ENCODE data around the gene GPM6B. TPM values are rescaled to one million over a fixed set of nuclear protein-coding genes. Genes with fewer than 3 reads are reported as not detected.
A peak's percentile ranks its signal among the peaks of the same experiment; 100 is the strongest.

The GPM6B gene
- total and polyA plus RNA-seq, 4 experiments from 2014 or later, result 0.39 to 1.4 TPM; not detected in 2

DNA sequence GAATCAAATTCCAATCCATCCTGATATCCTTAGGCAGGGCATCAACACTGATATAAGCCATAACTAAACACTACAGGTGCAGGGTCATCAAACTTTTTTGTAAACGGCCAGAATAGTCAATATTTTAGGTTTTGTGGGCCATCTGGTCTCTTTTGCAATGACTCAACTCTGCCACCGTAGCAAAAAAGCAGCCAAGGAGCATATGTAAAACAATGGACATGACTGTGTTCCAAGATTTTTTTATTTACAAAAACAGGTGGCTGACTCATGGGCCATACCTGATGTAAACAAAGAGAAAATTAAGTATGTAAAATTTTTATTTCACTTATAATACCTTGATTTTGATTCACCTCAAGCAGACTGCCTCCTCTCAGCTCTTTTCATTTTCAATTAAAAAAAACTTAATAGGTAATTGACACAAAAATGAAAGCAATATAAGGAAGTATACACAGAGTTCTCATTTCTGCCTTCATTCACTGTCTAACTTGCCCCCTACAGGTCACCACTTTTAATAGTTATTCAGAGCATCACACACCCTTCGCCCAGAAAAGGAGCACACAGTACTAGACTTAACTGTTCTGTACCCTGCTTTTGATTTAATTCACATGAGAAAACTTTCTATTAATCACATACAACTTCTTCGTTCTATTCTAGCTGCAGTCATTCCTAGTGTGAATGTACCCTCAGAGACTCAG, 35.3 kb upstream of the GPM6B start:
- no peaks in the 10 kb centered on the region for H3K36me3 ChIP-seq (ENCODE audit: insufficient read depth, low read length)
- no peak for DNase-seq
- Mint-ChIP-seq H3K9me3 (peaks cover 0 to 4% (median 0%) of the 10 kb centered on the region in 8 donors), H3K27me3 (peaks cover 0 to 11% of the 10 kb centered on the region in 2 donors), H3K4me1 (no peaks in the 10 kb centered on the region), H3K36me3 (no peaks in the 10 kb centered on the region), H3K4me3 (no peak overlapping the region), H3K27ac (no peak overlapping the region)
- H3K9me3 ChIP-seq (ENCODE audit: control insufficient read depth in 1 of 2, low read length in 2 of 2), result no peaks in the 10 kb centered on the region
- CTCF ChIA-PET (ENCODE audit: partially characterized antibody), result no interaction called here
- POLR2A ChIA-PET (ENCODE audit: partially characterized antibody), result no interaction called here
- no peak overlapping the region for H3K4me3 ChIP-seq (ENCODE audit: low read length in 2 of 2)
- H3K27ac ChIP-seq (ENCODE audit: low read depth, low read length), result no peak overlapping the region
- intact Hi-C loops (cut with micrococcal nuclease), result no loop called here
- H3K27me3 ChIP-seq (ENCODE audit: insufficient read depth, low read length), result no peaks in the 10 kb centered on the region
- no peaks in the 10 kb centered on the region for H3K4me1 ChIP-seq (ENCODE audit: insufficient read depth, low read length)

- peaks cover 0 to 4% (median 0%) of the 10 kb centered on the region in 8 donors for H3K9me3 Mint-ChIP-seq
- POLR2A ChIA-PET (ENCODE audit: partially characterized antibody), result no interaction called here
- H3K27ac Mint-ChIP-seq, result peak overlapping the region in 1 of 7 donors; percentile 36
These were observed 29.0 kb upstream of the GPM6B start for GRCh38 chrX:13845721-13846378.

GRCh38 chrX:13843150-13843721, 26.3 kb upstream of the GPM6B start:
- no peak for DNase-seq
- Histone ChIP-seq H3K36me3 (ENCODE audit: insufficient read depth, low read length) (no peaks in the 10 kb centered on the region), H3K27ac (ENCODE audit: low read depth, low read length) (no peak overlapping the region), H3K9me3 (ENCODE audit: control insufficient read depth in 1 of 2, low read length in 2 of 2) (no peaks in the 10 kb centered on the region), H3K4me3 (ENCODE audit: low read length in 2 of 2) (no peak overlapping the region), H3K4me1 (ENCODE audit: insufficient read depth, low read length) (no peaks in the 10 kb centered on the region), H3K27me3 (ENCODE audit: insufficient read depth, low read length) (no peaks in the 10 kb centered on the region)
- Mint-ChIP-seq H3K27ac (no peak overlapping the region), H3K36me3 (no peaks in the 10 kb centered on the region), H3K4me3 (no peak overlapping the region), H3K4me1 (no peaks in the 10 kb centered on the region), H3K27me3 (peaks cover 2 to 3% of the 10 kb centered on the region in 2 donors), H3K9me3 (no peaks in the 10 kb centered on the region)
- POLR2A ChIA-PET (ENCODE audit: partially characterized antibody), result no interaction called here
- intact Hi-C loops (cut with micrococcal nuclease), result no loop called here
- CTCF ChIA-PET (ENCODE audit: partially characterized antibody), result no interaction called here

More at GRCh38 chrX:13845721-13846378, 29.0 kb upstream of the GPM6B start:
- H3K9me3 ChIP-seq (ENCODE audit: control insufficient read depth in 1 of 2, low read length in 2 of 2), result no peaks in the 10 kb centered on the region
- H3K27ac ChIP-seq (ENCODE audit: low read depth, low read length), result no peak overlapping the region
- H3K27me3 ChIP-seq (ENCODE audit: insufficient read depth, low read length), result no peaks in the 10 kb centered on the region
- no peak overlapping the region for H3K4me3 ChIP-seq (ENCODE audit: low read length in 2 of 2)
- Mint-ChIP-seq H3K27me3 (peaks cover 0 to 7% of the 10 kb centered on the region in 2 donors), H3K4me3 (no peak overlapping the region), H3K36me3 (no peaks in the 10 kb centered on the region), H3K4me1 (no peaks in the 10 kb centered on the region)
- intact Hi-C loops (cut with micrococcal nuclease), result no loop called here
- H3K36me3 ChIP-seq (ENCODE audit: insufficient read depth, low read length), result no peaks in the 10 kb centered on the region
- CTCF ChIA-PET (ENCODE audit: partially characterized antibody), result no interaction called here
- no peak for DNase-seq
- H3K4me1 ChIP-seq (ENCODE audit: insufficient read depth, low read length), result no peaks in the 10 kb centered on the region

DNA sequence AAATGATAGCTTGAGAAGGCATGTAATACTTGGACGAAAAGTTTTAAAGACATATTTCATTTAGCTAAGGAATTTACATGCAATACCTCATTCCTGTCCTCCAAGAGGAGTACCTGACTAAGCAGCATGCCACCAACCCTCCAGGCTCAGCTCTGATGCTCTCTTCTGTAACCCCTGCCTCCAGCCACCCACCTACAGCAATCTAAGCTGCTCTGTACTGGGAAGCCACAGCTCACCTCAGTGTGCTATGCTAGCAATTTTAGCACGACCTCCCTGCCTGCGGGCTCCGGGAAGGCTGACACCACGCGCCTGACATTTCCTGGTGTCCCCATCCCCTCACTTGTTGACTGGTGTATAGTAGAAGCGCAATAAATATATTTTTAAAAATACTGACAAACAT, 23.2 kb upstream of the GPM6B start:
- Mint-ChIP-seq H3K4me3 (no peak overlapping the region), H3K27ac (no peak overlapping the region), H3K36me3 (no peaks in the 10 kb centered on the region), H3K27me3 (peaks cover 0 to 3% of the 10 kb centered on the region in 2 donors), H3K4me1 (no peaks in the 10 kb centered on the region), H3K9me3 (no peaks in the 10 kb centered on the region)
- intact Hi-C loops (cut with micrococcal nuclease), result no loop called here
- H3K27me3 ChIP-seq (ENCODE audit: insufficient read depth, low read length), result no peaks in the 10 kb centered on the region
- ChIA-PET CTCF (ENCODE audit: partially characterized antibody) (no interaction called here), POLR2A (ENCODE audit: partially characterized antibody) (no interaction called here)
- H3K4me1 ChIP-seq (ENCODE audit: insufficient read depth, low read length), result no peaks in the 10 kb centered on the region
- no peaks in the 10 kb centered on the region for H3K36me3 ChIP-seq (ENCODE audit: insufficient read depth, low read length)
- H3K4me3 ChIP-seq (ENCODE audit: low read length in 2 of 2), result no peak overlapping the region
- no peak for DNase-seq
- no peak overlapping the region for H3K27ac ChIP-seq (ENCODE audit: low read depth, low read length)
- no peaks in the 10 kb centered on the region for H3K9me3 ChIP-seq (ENCODE audit: control insufficient read depth in 1 of 2, low read length in 2 of 2)

GRCh38 chrX:13837290-13837745, 20.4 kb upstream of the GPM6B start:
- H3K27me3 Mint-ChIP-seq, result peaks cover 0 to 3% of the 10 kb centered on the region in 2 donors
- Histone ChIP-seq H3K36me3 (ENCODE audit: insufficient read depth, low read length) (no peaks in the 10 kb centered on the region), H3K4me1 (ENCODE audit: insufficient read depth, low read length) (no peaks in the 10 kb centered on the region), H3K27me3 (ENCODE audit: insufficient read depth, low read length) (no peaks in the 10 kb centered on the region), H3K4me3 (ENCODE audit: low read length in 2 of 2) (no peak overlapping the region), H3K9me3 (ENCODE audit: control insufficient read depth in 1 of 2, low read length in 2 of 2) (no peaks in the 10 kb centered on the region), H3K27ac (ENCODE audit: low read depth, low read length) (no peak overlapping the region)
- intact Hi-C loops (cut with micrococcal nuclease), result no loop called here
- CTCF ChIA-PET (ENCODE audit: partially characterized antibody), result no interaction called here
- no peaks in the 10 kb centered on the region for H3K9me3 Mint-ChIP-seq
- no peaks in the 10 kb centered on the region for H3K4me1 Mint-ChIP-seq
- no peaks in the 10 kb centered on the region for H3K36me3 Mint-ChIP-seq
- no peak for DNase-seq
- H3K4me3 Mint-ChIP-seq, result no peak overlapping the region
- POLR2A ChIA-PET (ENCODE audit: partially characterized antibody), result no interaction called here
- H3K27ac Mint-ChIP-seq, result no peak overlapping the region

DNA sequence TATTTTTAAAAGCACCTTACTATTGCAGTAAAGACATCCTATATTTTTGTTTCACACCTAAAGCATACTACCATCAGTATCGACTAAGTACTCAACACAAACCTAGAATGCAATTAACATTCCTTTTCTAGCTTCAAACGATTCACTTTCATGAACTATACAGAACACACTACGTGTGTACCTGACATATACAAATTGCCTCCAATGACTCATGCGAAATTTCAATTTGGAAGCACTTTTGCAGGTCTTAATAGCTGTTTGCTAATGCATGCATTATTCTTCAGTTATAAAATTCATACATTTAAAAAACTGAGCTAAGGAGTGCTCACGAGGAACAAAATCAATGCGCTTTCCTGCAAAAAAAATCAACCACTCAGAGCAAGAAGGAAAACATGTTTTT, 19.7 kb upstream of the GPM6B start:
- no peaks in the 10 kb centered on the region for H3K4me1 Mint-ChIP-seq
- H3K27ac ChIP-seq (ENCODE audit: low read depth, low read length), result no peak overlapping the region
- H3K4me3 Mint-ChIP-seq, result no peak overlapping the region
- no peak overlapping the region for H3K4me3 ChIP-seq (ENCODE audit: low read length in 2 of 2)
- no peaks in the 10 kb centered on the region for H3K4me1 ChIP-seq (ENCODE audit: insufficient read depth, low read length)
- intact Hi-C loops (cut with micrococcal nuclease), result no loop called here
- no peaks in the 10 kb centered on the region for H3K27me3 ChIP-seq (ENCODE audit: insufficient read depth, low read length)
- H3K9me3 Mint-ChIP-seq, result no peaks in the 10 kb centered on the region
- H3K36me3 Mint-ChIP-seq, result no peaks in the 10 kb centered on the region
- peaks cover 0 to 3% of the 10 kb centered on the region in 2 donors for H3K27me3 Mint-ChIP-seq
- no peaks in the 10 kb centered on the region for H3K36me3 ChIP-seq (ENCODE audit: insufficient read depth, low read length)
- no peaks in the 10 kb centered on the region for H3K9me3 ChIP-seq (ENCODE audit: control insufficient read depth in 1 of 2, low read length in 2 of 2)
- ChIA-PET CTCF (ENCODE audit: partially characterized antibody) (no interaction called here), POLR2A (ENCODE audit: partially characterized antibody) (no interaction called here)
- no peak for DNase-seq
- H3K27ac Mint-ChIP-seq, result no peak overlapping the region

DNA sequence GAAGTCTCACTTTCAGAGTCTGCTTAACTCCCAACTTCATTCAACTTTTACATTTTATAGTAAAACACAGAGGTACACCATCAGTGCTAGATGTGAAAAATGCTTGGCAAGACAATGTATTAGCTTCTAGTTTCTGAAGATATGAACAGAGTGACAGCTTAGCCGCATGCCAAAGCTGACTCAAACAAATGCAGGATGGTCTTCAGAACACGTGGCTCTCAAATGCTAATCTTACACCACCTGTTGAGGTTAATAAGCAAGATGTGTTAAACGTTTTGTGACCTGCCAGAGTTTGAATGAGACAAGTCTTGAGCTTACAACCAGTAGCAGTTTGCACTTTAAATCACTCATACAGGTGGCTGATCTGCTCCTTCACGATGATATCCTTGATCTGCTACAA, 18.9 kb upstream of the GPM6B start:
- intact Hi-C loops (cut with micrococcal nuclease), result no loop called here
- Mint-ChIP-seq H3K4me3 (no peak overlapping the region), H3K27me3 (peaks cover 0 to 3% of the 10 kb centered on the region in 2 donors), H3K4me1 (no peaks in the 10 kb centered on the region), H3K9me3 (no peaks in the 10 kb centered on the region), H3K27ac (no peak overlapping the region), H3K36me3 (no peaks in the 10 kb centered on the region)
- DNase-seq, result no peak
- Histone ChIP-seq H3K4me1 (ENCODE audit: insufficient read depth, low read length) (no peaks in the 10 kb centered on the region), H3K9me3 (ENCODE audit: control insufficient read depth in 1 of 2, low read length in 2 of 2) (no peaks in the 10 kb centered on the region), H3K27me3 (ENCODE audit: insufficient read depth, low read length) (no peaks in the 10 kb centered on the region), H3K27ac (ENCODE audit: low read depth, low read length) (no peak overlapping the region), H3K36me3 (ENCODE audit: insufficient read depth, low read length) (no peaks in the 10 kb centered on the region), H3K4me3 (ENCODE audit: low read length in 2 of 2) (no peak overlapping the region)
- ChIA-PET CTCF (ENCODE audit: partially characterized antibody) (no interaction called here), POLR2A (ENCODE audit: partially characterized antibody) (no interaction called here)

Measured in CD4-positive, alpha-beta memory T cell (primary cell).